H9 (cell line): ENCODE data around the gene UST. TPM values are rescaled to one million over a fixed set of nuclear protein-coding genes. Genes with fewer than 3 reads are reported as not detected.

Experiments used
- DNase-seq: peaks from one replicate; pipeline ENCODE4 v3.0.0-alpha.2; 2017
- H2AFZ ChIP-seq: one replicate; pipeline ENCODE4 v1.6.1; 2013; ENCODE audit warnings: mild to moderate bottlenecking, low read length, control low read depth, moderate library complexity
- H2AK5ac ChIP-seq: 2 replicates; pipeline ENCODE4 v1.6.1; 2013; ENCODE audit warnings: low read length, control low read depth, mixed read lengths; ENCODE audit not compliant: insufficient read length
- H2BK120ac ChIP-seq: one replicate; pipeline ENCODE4 v1.6.1; 2013; ENCODE audit warnings: low read depth, mild to moderate bottlenecking, low read length, control low read depth, inconsistent platforms; ENCODE audit not compliant: poor library complexity, severe bottlenecking
- H2BK12ac ChIP-seq: 2 replicates; pipeline ENCODE4 v1.6.1; 2013; ENCODE audit warnings: low read length, control low read depth, mixed read lengths, low read depth; ENCODE audit not compliant: insufficient read length
- H2BK15ac ChIP-seq: 2 replicates; pipeline ENCODE4 v1.6.1; 2013; ENCODE audit warnings: low read depth, low read length, control low read depth
- H2BK20ac ChIP-seq: one replicate; pipeline ENCODE4 v1.6.1; 2013; ENCODE audit warnings: low read depth, mild to moderate bottlenecking, low read length, control low read depth, inconsistent platforms; ENCODE audit not compliant: poor library complexity, severe bottlenecking
- H2BK5ac ChIP-seq: 2 replicates; pipeline ENCODE4 v1.6.1; 2013; ENCODE audit warnings: low read length, control low read depth, mixed read lengths; ENCODE audit not compliant: insufficient read length
- H3K14ac ChIP-seq: 2 replicates; pipeline ENCODE4 v1.6.1; 2013; ENCODE audit warnings: low read length, control low read depth; ENCODE audit not compliant: insufficient read depth
- H3K18ac ChIP-seq: 2 replicates; pipeline ENCODE4 v1.6.1; 2013; ENCODE audit warnings: low read depth, mild to moderate bottlenecking, mixed read lengths, low read length, control low read depth; ENCODE audit not compliant: insufficient read length
- H3K23ac ChIP-seq: 2 replicates; pipeline ENCODE4 v1.6.1; 2013; ENCODE audit warnings: low read length, control low read depth, mixed read lengths, low read depth; ENCODE audit not compliant: insufficient read length
- H3K23me2 ChIP-seq: 2 replicates; pipeline ENCODE4 v1.6.1; 2013; ENCODE audit warnings: low read depth, mild to moderate bottlenecking, mixed read lengths, low read length, control low read depth; ENCODE audit not compliant: insufficient read length, poor library complexity, severe bottlenecking
- H3K27ac ChIP-seq: 2 replicates; pipeline ENCODE4 v1.5.1; 2013; ENCODE audit warnings: low read length, control low read depth, mixed read lengths, low read depth; ENCODE audit not compliant: insufficient read length
- H3K27me3 ChIP-seq: 2 replicates; pipeline ENCODE4 v1.6.1; 2013; ENCODE audit warnings: low read length, control low read depth, inconsistent platforms; ENCODE audit not compliant: insufficient read depth
- H3K4ac ChIP-seq: 2 replicates; pipeline ENCODE4 v1.6.1; 2013; ENCODE audit warnings: low read depth, mild to moderate bottlenecking, control low read depth, inconsistent platforms, low read length, moderate library complexity
- H3K4me1 ChIP-seq: 2 replicates; pipeline ENCODE4 v1.6.1; 2013; ENCODE audit warnings: low read length, control low read depth, inconsistent platforms; ENCODE audit not compliant: insufficient read depth
- H3K4me2 ChIP-seq: 2 replicates; pipeline ENCODE4 v1.6.1; 2013; ENCODE audit warnings: low read length, control low read depth, mixed read lengths; ENCODE audit not compliant: insufficient read length, insufficient read depth
- H3K56ac ChIP-seq: 2 replicates; pipeline ENCODE4 v1.6.1; 2013; ENCODE audit warnings: low read depth, mild to moderate bottlenecking, mixed read lengths, low read length, control low read depth; ENCODE audit not compliant: insufficient read length
- H3K79me1 ChIP-seq: 2 replicates; pipeline ENCODE4 v1.6.1; 2013; ENCODE audit warnings: low read depth, mild to moderate bottlenecking, moderate library complexity, low read length, control low read depth, inconsistent platforms; ENCODE audit not compliant: insufficient read depth, poor library complexity, severe bottlenecking
- H3K79me2 ChIP-seq: 2 replicates; pipeline ENCODE4 v1.6.1; 2013; ENCODE audit warnings: low read length, control low read depth, inconsistent platforms; ENCODE audit not compliant: insufficient read depth
- H3K9ac ChIP-seq: 2 replicates; pipeline ENCODE4 v1.6.1; 2013; ENCODE audit warnings: low read length, control low read depth, mixed read lengths; ENCODE audit not compliant: insufficient read length; ENCODE audit errors: extremely low read depth
- H3K9me3 ChIP-seq: one replicate; pipeline ENCODE4 v1.6.1; 2013; ENCODE audit warnings: low read depth, low read length, inconsistent platforms; ENCODE audit not compliant: control insufficient read depth
- H3T11ph ChIP-seq: one replicate; pipeline ENCODE4 v1.6.1; 2013; ENCODE audit warnings: mild to moderate bottlenecking, low read length, control low read depth, inconsistent platforms
- H4K20me1 ChIP-seq: one replicate; pipeline ENCODE4 v1.6.1; 2013; ENCODE audit not compliant: control insufficient read depth, insufficient read length, insufficient read depth
- H4K5ac ChIP-seq: 2 replicates; pipeline ENCODE4 v1.6.1; 2013; ENCODE audit warnings: low read depth, mild to moderate bottlenecking, mixed read lengths, low read length, control low read depth; ENCODE audit not compliant: insufficient read length
- H4K8ac ChIP-seq: replicated peaks from 2 replicates; pipeline ENCODE4 v1.6.1; 2013; ENCODE audit warnings: low read length, control low read depth, mixed read lengths, low read depth; ENCODE audit not compliant: insufficient read length
- H4K91ac ChIP-seq: 2 replicates; pipeline ENCODE4 v1.6.1; 2013; ENCODE audit warnings: low read depth, mild to moderate bottlenecking, moderate library complexity, mixed read lengths, low read length, control low read depth; ENCODE audit not compliant: insufficient read length
- H3K27ac Mint-ChIP-seq, 3 experiments: 2 replicates in 2 of 3; 3 replicates in 1 of 3; pipeline ENCODE4 v1.8.0; 2020 to 2021; ENCODE audit warnings: mixed read lengths in 3 of 3, mild to moderate bottlenecking in 1 of 3, moderate library complexity in 1 of 3
- H3K27me3 Mint-ChIP-seq: 2 replicates; pipeline ENCODE4 v1.8.0; 2021; ENCODE audit warnings: low read depth, mild to moderate bottlenecking, moderate library complexity, mixed read lengths
- H3K36me3 Mint-ChIP-seq, 3 experiments: 2 replicates in 2 of 3; 3 replicates in 1 of 3; pipeline ENCODE4 v1.8.0; 2020 to 2021; ENCODE audit warnings: low read depth in 3 of 3, mixed read lengths in 3 of 3; ENCODE audit not compliant: insufficient read depth in 1 of 3
- H3K4me1 Mint-ChIP-seq, 2 experiments: 2 replicates each; pipeline ENCODE4 v1.8.0; 2020; ENCODE audit warnings: mixed read lengths in 2 of 2
- H3K4me3 Mint-ChIP-seq, 2 experiments: 2 replicates in 1 of 2; 3 replicates in 1 of 2; pipeline ENCODE4 v1.8.0; 2020 to 2021; ENCODE audit warnings: mild to moderate bottlenecking in 2 of 2, mixed read lengths in 2 of 2, moderate library complexity in 1 of 2
- H3K9me3 Mint-ChIP-seq, 2 experiments: 2 replicates in 1 of 2; 3 replicates in 1 of 2; pipeline ENCODE4 v1.8.0; 2020; ENCODE audit warnings: mild to moderate bottlenecking in 2 of 2, mixed read lengths in 2 of 2, moderate library complexity in 1 of 2
- CTCF ChIP-seq: fragments of 200-600 bp; sonication (generic); conservative IDR thresholded peaks from 3 replicates; pipeline ENCODE4 v1.8.0; 2021; ENCODE audit warnings: antibody characterized with exemption, mild to moderate bottlenecking
- WGBS: extraction: QIAGEN DNeasy Blood & Tissue Kit; methylation state at CpG from one replicate; pipeline ENCODE4 v1.1.7; 2013; ENCODE audit warnings: missing lambda C conversion rate, low lambda C conversion rate, mixed read lengths; ENCODE audit not compliant: insufficient read length; ENCODE audit errors: extremely low coverage; 5-methylcytosine and 5-hydroxymethylcytosine counted together
- total RNA-seq: library from RNA; stranded (reverse); gene quantifications from 2 replicates; pipeline ENCODE4 v1.2.1, GENCODE V29; 2021

Gene UST
- total RNA-seq, 1 experiment from 2014 or later, result 14.4 TPM

- H4K91ac ChIP-seq, result no peak overlapping the region
- H3K23me2 ChIP-seq, result no peaks in the 10 kb centered on the region
- no peaks in the 10 kb centered on the region for H3K27me3 ChIP-seq
- no peaks in the 10 kb centered on the region for H3K9me3 ChIP-seq
- H2BK12ac ChIP-seq, result no peak overlapping the region
- peaks cover 2% of the 10 kb centered on the region; the same call in 1 of the 2 replicates for H3K4me1 ChIP-seq
- H3K14ac ChIP-seq, result no peak overlapping the region
- no peak overlapping the region for H3K4ac ChIP-seq
- no peak overlapping the region for H2BK120ac ChIP-seq
- Mint-ChIP-seq H3K27me3 (no peaks in the 10 kb centered on the region), H3K27ac (peak overlapping the region in 2 of 3 experiments; percentile 78 to 85; a peak in 3 of 7 replicates), H3K4me1 (peaks cover 59 to 64% of the 10 kb centered on the region in 2 experiments), H3K9me3 (no peaks in the 10 kb centered on the region), H3K4me3 (no peak overlapping the region; a peak in 1 of 5 replicates), H3K36me3 (peaks cover 0 to 8% (median 0%) of the 10 kb centered on the region in 3 experiments; a peak in 3 of 7 replicates)
- H3K4me2 ChIP-seq, result no peak overlapping the region
- H2BK15ac ChIP-seq, result no peak overlapping the region
- peak; percentile 98 for DNase-seq
- H3K18ac ChIP-seq, result no peak overlapping the region
- H3K9ac ChIP-seq, result no peak overlapping the region
- no CpG with 5 or more reads among the region's 15 CpGs for WGBS
- H3K27ac ChIP-seq, result no peak overlapping the region
- no peaks in the 10 kb centered on the region for H4K20me1 ChIP-seq
- H2AFZ ChIP-seq, result no peak overlapping the region
- no peaks in the 10 kb centered on the region for H3K79me2 ChIP-seq
- H3K23ac ChIP-seq, result no peak overlapping the region
- peaks cover 3% of the 10 kb centered on the region for H3K79me1 ChIP-seq
- no peak overlapping the region for H2BK20ac ChIP-seq
- no peak overlapping the region for H4K5ac ChIP-seq
- H3T11ph ChIP-seq, result no peak overlapping the region
- no peak for TF ChIP-seq CTCF
- H4K8ac ChIP-seq, result no peak overlapping the region
- no peak overlapping the region for H2AK5ac ChIP-seq
- H3K56ac ChIP-seq, result no peak overlapping the region
- no peak overlapping the region for H2BK5ac ChIP-seq
Observed at GRCh38 chr6:148972481-148972880, 225.7 kb downstream of the UST start.
